Endodermal cell (in vitro differentiated cells): Measurements from ENCODE around the gene PYM1. TPM values are rescaled to one million over a fixed set of nuclear protein-coding genes. Genes with fewer than 3 reads are reported as not detected.

Source experiments
- DNase-seq: peaks from one replicate; pipeline ENCODE4 v3.0.0-alpha.2; 2017
- H3K27ac ChIP-seq: 2 replicates; pipeline ENCODE4 v1.5.1; 2013; ENCODE audit warnings: mild to moderate bottlenecking, low read depth, low read length, moderate library complexity
- H3K27me3 ChIP-seq: 2 replicates; pipeline ENCODE4 v1.6.1; 2013; ENCODE audit warnings: mild to moderate bottlenecking, low read length, moderate library complexity; ENCODE audit not compliant: insufficient read depth, control insufficient read depth, poor library complexity, severe bottlenecking
- H3K36me3 ChIP-seq: 2 replicates; pipeline ENCODE4 v1.7.0; 2013; ENCODE audit warnings: mild to moderate bottlenecking, low read length, moderate library complexity; ENCODE audit not compliant: control insufficient read depth, insufficient read depth
- H3K4me1 ChIP-seq: one replicate; pipeline ENCODE4 v1.7.0; 2013; ENCODE audit warnings: low read length; ENCODE audit not compliant: control insufficient read depth, insufficient read depth
- H3K4me3 ChIP-seq: 2 replicates; pipeline ENCODE4 v1.5.1; 2013; ENCODE audit warnings: mild to moderate bottlenecking, low read length, moderate library complexity
- H3K9ac ChIP-seq: 2 replicates; pipeline ENCODE4 v1.6.1; 2013; ENCODE audit warnings: mild to moderate bottlenecking, low read length, moderate library complexity; ENCODE audit not compliant: poor library complexity, severe bottlenecking; ENCODE audit errors: extremely low read depth
- H3K9me3 ChIP-seq: 2 replicates; pipeline ENCODE4 v1.6.1; 2013; ENCODE audit warnings: mild to moderate bottlenecking, low read length, moderate library complexity; ENCODE audit not compliant: control insufficient read depth
- H3K27ac Mint-ChIP-seq: 2 replicates; pipeline ENCODE4 v1.8.0; 2020; ENCODE audit warnings: mixed read lengths
- H3K27me3 Mint-ChIP-seq: 2 replicates; pipeline ENCODE4 v1.8.0; 2021; ENCODE audit warnings: mild to moderate bottlenecking, mixed read lengths; ENCODE audit not compliant: insufficient read depth
- H3K36me3 Mint-ChIP-seq: 2 replicates; pipeline ENCODE4 v1.8.0; 2020; ENCODE audit warnings: low read depth, mixed read lengths
- H3K4me1 Mint-ChIP-seq: 2 replicates; pipeline ENCODE4 v1.8.0; 2020; ENCODE audit warnings: mixed read lengths
- H3K4me3 Mint-ChIP-seq: 2 replicates; pipeline ENCODE4 v1.8.0; 2020; ENCODE audit warnings: mild to moderate bottlenecking, moderate library complexity, mixed read lengths
- H3K9me3 Mint-ChIP-seq: 2 replicates; pipeline ENCODE4 v1.8.0; 2020; ENCODE audit warnings: mild to moderate bottlenecking, mixed read lengths
- CTCF ChIP-seq: fragments of 200-600 bp; sonication (generic); conservative IDR thresholded peaks from 2 replicates; pipeline ENCODE4 v1.5.0; 2021; ENCODE audit warnings: antibody characterized with exemption, mild to moderate bottlenecking
- whole genome bisulfite sequencing, 2 experiments: methylation state at CpG; one replicate each; pipeline versions ENCODE4 v1.1.5 to v1.1.7; 2013; ENCODE audit warnings: missing lambda C conversion rate in 2 of 2, mixed read lengths in 1 of 2; ENCODE audit not compliant: insufficient coverage in 1 of 2, insufficient read length in 1 of 2; 5-methylcytosine and 5-hydroxymethylcytosine counted together
- total RNA-seq, 2 donors: library from RNA; stranded (reverse); fragmentation: NEBNext Ultra II Directional in 1 of 2; extraction: Animal tissue kit (Norgen Biotek cat#: 25700) in 1 of 2; gene quantifications; 2 replicates in 1 of 2; 3 replicates in 1 of 2; pipeline ENCODE4 v1.2.1, GENCODE V29; 2021

PYM1 gene
- total RNA-seq, 2 donors from 2014 or later, result 76.1 to 79.4 TPM

GRCh38 chr12:55955344-55955743, 27.6 kb upstream of the PYM1 start:
- H3K4me1 Mint-ChIP-seq, result peaks cover 4% of the 10 kb centered on the region
- Histone ChIP-seq H3K9ac (no peak overlapping the region), H3K27ac (no peak overlapping the region), H3K9me3 (no peaks in the 10 kb centered on the region), H3K4me3 (no peak overlapping the region), H3K4me1 (peaks cover 5% of the 10 kb centered on the region), H3K27me3 (no peaks in the 10 kb centered on the region), H3K36me3 (no peaks in the 10 kb centered on the region)
- no peak overlapping the region for H3K4me3 Mint-ChIP-seq
- no peaks in the 10 kb centered on the region for H3K27me3 Mint-ChIP-seq
- WGBS, 2 experiments, result 85 to 87% methylated on average over 3 to 4 of the region's 4 CpGs
- no peaks in the 10 kb centered on the region for H3K36me3 Mint-ChIP-seq
- H3K9me3 Mint-ChIP-seq, result no peaks in the 10 kb centered on the region
- TF ChIP-seq CTCF, result no peak
- no peak overlapping the region for H3K27ac Mint-ChIP-seq
- DNase-seq, result no peak

GRCh38 chr12:55946553-55946952, 18.9 kb upstream of the PYM1 start:
- no peaks in the 10 kb centered on the region for H3K9me3 Mint-ChIP-seq
- Histone ChIP-seq H3K9ac (no peak overlapping the region), H3K36me3 (no peaks in the 10 kb centered on the region), H3K4me3 (no peak overlapping the region), H3K4me1 (no peaks in the 10 kb centered on the region), H3K27me3 (no peaks in the 10 kb centered on the region), H3K9me3 (no peaks in the 10 kb centered on the region), H3K27ac (no peak overlapping the region)
- WGBS, 2 experiments, result 93 to 97% methylated on average over 2 to 3 of the region's 6 CpGs
- no peaks in the 10 kb centered on the region for H3K4me1 Mint-ChIP-seq
- H3K27me3 Mint-ChIP-seq, result peaks cover 3% of the 10 kb centered on the region
- DNase-seq, result no peak
- H3K27ac Mint-ChIP-seq, result no peak overlapping the region
- H3K4me3 Mint-ChIP-seq, result no peak overlapping the region
- TF ChIP-seq CTCF, result no peak
- H3K36me3 Mint-ChIP-seq, result no peaks in the 10 kb centered on the region

- Mint-ChIP-seq H3K27ac (no peak overlapping the region), H3K27me3 (peaks cover 14% of the 10 kb centered on the region), H3K9me3 (no peaks in the 10 kb centered on the region), H3K36me3 (no peaks in the 10 kb centered on the region), H3K4me3 (no peak overlapping the region), H3K4me1 (peaks cover 7% of the 10 kb centered on the region)
- H3K9me3 ChIP-seq, result no peaks in the 10 kb centered on the region
- no peak overlapping the region for H3K4me3 ChIP-seq
- no peaks in the 10 kb centered on the region for H3K36me3 ChIP-seq
- H3K9ac ChIP-seq, result no peak overlapping the region
- 93 to 100% methylated on average over 1 of the region's 1 CpG for WGBS, 2 experiments
- H3K4me1 ChIP-seq, result no peaks in the 10 kb centered on the region
- peaks cover 4% of the 10 kb centered on the region for H3K27me3 ChIP-seq
- no peak for DNase-seq
- no peak for TF ChIP-seq CTCF
- H3K27ac ChIP-seq, result no peak overlapping the region
Measured at GRCh38 chr12:55942577-55943136, 15.0 kb upstream of the PYM1 start.
